ENCODE data around the gene ZNF8.
"Not testable (repeated sequence)": the region's sequence is repeated elsewhere in the genome, so short reads cannot be mapped to it uniquely, and the experiment has no call there.

ZNF8 gene

GRCh38 chr19:58296104-58296503 lies 17.3 kb downstream of the ZNF8 start:
- DNase-seq (ENCODE audit: low read depth, low spot score): no peak

- DNase-seq (ENCODE audit: low read depth, low spot score): no peak
These were observed 21.9 kb downstream of the ZNF8 start for GRCh38 chr19:58300620-58301019.

- no peak for DNase-seq (ENCODE audit: low read depth, low spot score)
These were observed 25.5 kb downstream of the ZNF8 start for GRCh38 chr19:58304255-58304654.

GRCh38 chr19:58304748-58305064 lies 26.0 kb downstream of the ZNF8 start:
- no peak for DNase-seq (ENCODE audit: low read depth, low spot score)

GRCh38 chr19:58305065-58305931 lies 26.5 kb downstream of the ZNF8 start, which contains the start of gene ERVK3-1:
ERVK3-1 (plus strand) TSS chr19:58305377; CDS start chr19:58312169, 6,792 bp downstream.
- peak; percentile 89 for DNase-seq (ENCODE audit: low read depth, low spot score)

GRCh38 chr19:58305932-58306323 lies 27.2 kb downstream of the ZNF8 start:
- no peak for DNase-seq (ENCODE audit: low read depth, low spot score)

GRCh38 chr19:58307736-58308135 lies 29.0 kb downstream of the ZNF8 start:
- no peak for DNase-seq (ENCODE audit: low read depth, low spot score)

- DNase-seq (ENCODE audit: low read depth, low spot score): not testable (repeated sequence)
These were observed 31.9 kb downstream of the ZNF8 start for GRCh38 chr19:58310685-58311084.

GRCh38 chr19:58311345-58311865 lies 32.6 kb downstream of the ZNF8 start:
- no peak for DNase-seq (ENCODE audit: low read depth, low spot score)

- DNase-seq (ENCODE audit: low read depth, low spot score): no peak
These were observed 36.8 kb downstream of the ZNF8 start for GRCh38 chr19:58315580-58315979.

- no peak for DNase-seq (ENCODE audit: low read depth, low spot score)
These were observed 38.8 kb downstream of the ZNF8 start for GRCh38 chr19:58317476-58318072.

- no peak for DNase-seq (ENCODE audit: low read depth, low spot score)
These were observed 39.5 kb downstream of the ZNF8 start for GRCh38 chr19:58318297-58318696.

- DNase-seq (ENCODE audit: low read depth, low spot score): no peak
These were observed 40.5 kb downstream of the ZNF8 start for GRCh38 chr19:58319241-58319640.

GRCh38 chr19:58325311-58326022 lies 46.7 kb downstream of the ZNF8 start:
- DNase-seq (ENCODE audit: low read depth, low spot score): no peak

- DNase-seq (ENCODE audit: low read depth, low spot score): no peak
These were observed 47.8 kb downstream of the ZNF8 start for GRCh38 chr19:58326501-58326913.

- DNase-seq (ENCODE audit: low read depth, low spot score): peak; percentile 88
These were observed 48.4 kb downstream of the ZNF8 start, which contains the start of gene ZSCAN22 for GRCh38 chr19:58326914-58327726. ZSCAN22 (plus strand) TSS chr19:58326994; CDS start chr19:58334803, 7,809 bp downstream.

- no peak for DNase-seq (ENCODE audit: low read depth, low spot score)
These were observed 50.2 kb downstream of the ZNF8 start for GRCh38 chr19:58328999-58329398.

- no peak for DNase-seq (ENCODE audit: low read depth, low spot score)
These were observed 51.7 kb downstream of the ZNF8 start for GRCh38 chr19:58330458-58330857.

- no peak for DNase-seq (ENCODE audit: low read depth, low spot score)
These were observed 53.9 kb downstream of the ZNF8 start for GRCh38 chr19:58332697-58333096.

- DNase-seq (ENCODE audit: low read depth, low spot score): no peak
These were observed 56.0 kb downstream of the ZNF8 start for GRCh38 chr19:58334691-58335249.

- DNase-seq (ENCODE audit: low read depth, low spot score): no peak
These were observed 56.9 kb downstream of the ZNF8 start for GRCh38 chr19:58335630-58336029.
